Heart right ventricle (tissue), 16 donors: ENCODE data around the gene HSPA4L. TPM values are rescaled to one million over a fixed set of nuclear protein-coding genes. Genes with fewer than 3 reads are reported as not detected.

Experiments used
- ATAC-seq, 8 donors: fragments of 200-7000 bp; cut with Tn5 transposase; one replicate each; pipeline ENCODE4 v1.9.1; 2020; ENCODE audit warnings: mild to moderate bottlenecking in 8 of 8, moderate library complexity in 8 of 8, moderate number of reproducible peaks in 1 of 8
- DNase-seq, 2 donors: peaks; one replicate each; pipeline ENCODE4 v3.0.0-alpha.2; 2020
- H3K27ac ChIP-seq, 10 donors: fragments of 200-600 bp; sonication (generic) in 2 of 10; one replicate each; pipeline versions ENCODE4 v1.5.0 to v1.8.0; 2020 to 2022; ENCODE audit warnings: mild to moderate bottlenecking in 3 of 10
- H3K27me3 ChIP-seq, 7 donors: fragments of 200-600 bp; one replicate each; pipeline ENCODE4 v1.8.0; 2021 to 2022; ENCODE audit warnings: mild to moderate bottlenecking in 2 of 7
- H3K36me3 ChIP-seq, 9 donors: fragments of 200-600 bp; sonication (generic) in 1 of 9; one replicate each; pipeline versions ENCODE4 v1.5.0 to v1.8.0; 2020 to 2022; ENCODE audit warnings: mild to moderate bottlenecking in 2 of 9
- H3K4me1 ChIP-seq, 9 donors: fragments of 200-600 bp; sonication (generic) in 1 of 9; one replicate each; pipeline versions ENCODE4 v1.5.0 to v1.8.0; 2020 to 2022; ENCODE audit warnings: mild to moderate bottlenecking in 4 of 9
- H3K4me3 ChIP-seq, 10 donors: fragments of 200-600 bp; sonication (generic) in 2 of 10; one replicate each; pipeline versions ENCODE4 v1.5.0 to v1.8.0; 2020 to 2022; ENCODE audit warnings: mild to moderate bottlenecking in 7 of 10, moderate library complexity in 2 of 10
- H3K9me3 ChIP-seq, 11 donors: fragments of 200-600 bp in 10 of 11; sonication (generic) in 2 of 11; one replicate each; pipeline versions ENCODE4 v1.5.0 to v1.8.0; 2013 to 2022; ENCODE audit warnings: mild to moderate bottlenecking in 2 of 11, control low read depth in 1 of 11, moderate library complexity in 1 of 11
- CTCF ChIP-seq, 9 donors: fragments of 200-600 bp; sonication (generic) in 2 of 9; IDR thresholded peaks; one replicate each; pipeline versions ENCODE4 v1.5.0 to v1.8.0; 2021 to 2022; ENCODE audit warnings: antibody characterized with exemption in 9 of 9, mild to moderate bottlenecking in 5 of 9, moderate library complexity in 1 of 9
- WGBS, 2 donors: extraction: QIAGEN DNeasy Blood & Tissue Kit; methylation state at CpG; one replicate each; pipeline ENCODE4 v1.1.7; 2013; ENCODE audit warnings: inconsistent platforms in 1 of 2; 5-methylcytosine and 5-hydroxymethylcytosine counted together
- intact Hi-C, 10 donors: fragments of 100-400 bp; cut with DNase I; formaldehyde crosslinking; loops; one replicate each; pipeline versions ENCODE4 v1.11.1 to v1.14.2; 2022
- polyA plus RNA-seq, 2 donors: library from polyadenylated mRNA; stranded (reverse); fragments of 200-250 nt; gene quantifications; one replicate each; pipeline ENCODE4 v1.2.3, GENCODE V29; 2013
- total RNA-seq, 10 donors: library from RNA; stranded (reverse); fragmentation: NEBNext Ultra II Directional in 3 of 10; extraction: Animal tissue kit (Norgen Biotek cat#: 25700) in 3 of 10; gene quantifications; one replicate each; pipeline versions ENCODE4 v1.2.1 to v1.2.4, GENCODE V29; 2021 to 2023
- donor health status: Arrhythmogenic right ventricular cardiomyopathy.
- donor health status: ischemic (EF 13 %, LVEDD 7.1; RV severe dilation, severe dysfunction).
- donor health status: healthy with polysubstance abuse.
- donor health status: DM: no; HTN: yes; CAD: no.
- donor health status: DM: no; HTN: no; CAD: no.
- donor health status: ischemic (EF 25% LVEDD 6.9; RV normal size, moderate dysfunction).
- donor health status: ischemic (EF 25% LVEDD 5.7; RV mildly dilated, moderate dysfunction).
- donor health status: healthy.
- donor health status: DM: yes; HTN: yes; CAD: no.
- donor health status: Ischemic cardiomyopathy.
- donor health status: ischemic (EF 35%, LVEDD 5.7; RV mildly dilated, moderate dysfunction).
- donor health status: nonischemic (EF 11% LVEDD 7.7; RV severe dilation, severe dysfunction).
- donor health status: DM: yes; HTN: yes; CAD: no.
- donor health status: PGD.
- donor health status: ischemic (EF 29% LVEDD 5.4; RV normal size, mild dysfunction).
- donor health status: nonischemic (EF 23%, LVEDD 6.1; RV moderate dilation, normal function).

The HSPA4L gene
- total and polyA plus RNA-seq, 12 donors: 1.2 to 21.9 (median 11.1) TPM

- intact Hi-C loops: no loop called here
- H3K27me3 ChIP-seq: no peaks in the 10 kb centered on the region
- H3K9me3 ChIP-seq: peaks cover 0 to 35% (median 4%) of the 10 kb centered on the region in 11 donors
- H3K4me1 ChIP-seq: peaks cover 0 to 14% (median 8%) of the 10 kb centered on the region in 9 donors
- DNase-seq (no peak), ATAC-seq (no peak)
- H3K27ac ChIP-seq: no peak overlapping the region
- WGBS, 2 donors: 87 to 90% methylated on average over 1 of the region's 1 CpG
- no peaks in the 10 kb centered on the region for H3K36me3 ChIP-seq
- no peak for TF ChIP-seq CTCF (IDR thresholded peaks at IDR 0.05)
- no peak overlapping the region for H3K4me3 ChIP-seq
Measured at GRCh38 chr4:127857641-127858040, 75.5 kb downstream of the HSPA4L start.

- no peaks in the 10 kb centered on the region for H3K27me3 ChIP-seq
- DNase-seq (no peak), ATAC-seq (no peak)
- no peak overlapping the region for H3K27ac ChIP-seq
- peaks cover 0 to 24% (median 15%) of the 10 kb centered on the region in 9 donors for H3K4me1 ChIP-seq
- H3K9me3 ChIP-seq: no peaks in the 10 kb centered on the region
- no peak for TF ChIP-seq CTCF (IDR thresholded peaks at IDR 0.05)
- WGBS, 2 donors: 95 to 98% methylated on average over 2 of the region's 2 CpGs
- intact Hi-C loops: no loop called here
- H3K4me3 ChIP-seq: no peak overlapping the region
- no peaks in the 10 kb centered on the region for H3K36me3 ChIP-seq
Measured at GRCh38 chr4:127868196-127868595, 86.1 kb downstream of the HSPA4L start.

- H3K9me3 ChIP-seq: no peaks in the 10 kb centered on the region
- TF ChIP-seq CTCF (IDR thresholded peaks at IDR 0.05): no peak
Measured at GRCh38 chr4:127870281-127870680, 88.2 kb downstream of the HSPA4L start.

GRCh38 chr4:127870688-127871087 is 88.6 kb downstream of the HSPA4L start:
- Histone ChIP-seq H3K4me1 (peaks cover 0 to 24% (median 15%) of the 10 kb centered on the region in 9 donors), H3K36me3 (peaks cover 0 to 3% (median 0%) of the 10 kb centered on the region in 9 donors), H3K27me3 (no peaks in the 10 kb centered on the region), H3K9me3 (no peaks in the 10 kb centered on the region), H3K4me3 (peak overlapping the region in 4 of 10 donors; percentile 4 to 18 (median 11)), H3K27ac (peak overlapping the region in 7 of 10 donors; percentile 27 to 73 (median 61))
- peak in 1 of 2 donors; percentile 39 for DNase-seq
- peak in 7 of 8 donors; percentile 58 to 97 (median 91) for ATAC-seq
- intact Hi-C loops: loop anchor here in 1 of 10 donors (10.0 kb wide), 1 partner anchor 86 kb away; the partner anchor contains the start of gene HSPA4L
- WGBS, 2 donors: 17 to 20% methylated on average over 3 of the region's 3 CpGs
- no peak for TF ChIP-seq CTCF (IDR thresholded peaks at IDR 0.05)

More at GRCh38 chr4:127870281-127870680, 88.2 kb downstream of the HSPA4L start:
- intact Hi-C loops: loop anchor here in 1 of 10 donors (10.0 kb wide), 1 partner anchor 85 kb away; the partner anchor contains the start of gene HSPA4L
- Histone ChIP-seq H3K4me1 (peaks cover 0 to 24% (median 15%) of the 10 kb centered on the region in 9 donors), H3K4me3 (no peak overlapping the region), H3K36me3 (peaks cover 0 to 3% (median 0%) of the 10 kb centered on the region in 9 donors), H3K27ac (peak overlapping the region in 7 of 10 donors; percentile 27 to 73 (median 61)), H3K27me3 (no peaks in the 10 kb centered on the region)
- DNase-seq (no peak), ATAC-seq (peak in 1 of 8 donors; percentile 52)
